Measurements from ENCODE around the gene NEK3.

- no peak for TF ChIP-seq POLR2AphosphoS5 (IDR thresholded peaks at IDR 0.05)
- TF ChIP-seq CTCF (IDR thresholded peaks at IDR 0.05): no peak
- TF ChIP-seq EP300 (IDR thresholded peaks at IDR 0.05): no peak
These were observed 4.2 kb downstream of the NEK3 start for GRCh38 chr13:52155177-52155576.

All from sigmoid colon (tissue), 4 donors.